ENCODE results near the gene NUP54.

Gene NUP54

DNA sequence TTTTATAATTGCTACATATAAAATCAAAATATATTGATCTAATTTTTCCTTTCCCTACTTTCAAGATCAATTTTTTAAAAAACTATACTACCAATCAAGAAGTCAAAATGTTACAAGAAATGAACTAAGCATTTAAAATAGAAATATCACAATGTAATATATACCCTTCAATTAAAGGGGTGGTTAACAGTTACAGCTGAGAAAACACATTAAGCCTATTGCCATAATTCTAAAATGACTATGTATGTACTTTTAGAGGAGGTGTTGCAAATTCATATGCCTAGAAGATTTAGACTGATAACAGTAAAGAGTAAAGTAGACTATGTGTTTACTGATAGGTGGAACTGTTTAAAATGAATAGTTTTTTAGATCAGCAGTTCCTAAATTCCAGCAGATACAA lies 3.7 kb downstream of the NUP54 start:
- DNase-seq (ENCODE audit: low read depth) = no peak

DNA sequence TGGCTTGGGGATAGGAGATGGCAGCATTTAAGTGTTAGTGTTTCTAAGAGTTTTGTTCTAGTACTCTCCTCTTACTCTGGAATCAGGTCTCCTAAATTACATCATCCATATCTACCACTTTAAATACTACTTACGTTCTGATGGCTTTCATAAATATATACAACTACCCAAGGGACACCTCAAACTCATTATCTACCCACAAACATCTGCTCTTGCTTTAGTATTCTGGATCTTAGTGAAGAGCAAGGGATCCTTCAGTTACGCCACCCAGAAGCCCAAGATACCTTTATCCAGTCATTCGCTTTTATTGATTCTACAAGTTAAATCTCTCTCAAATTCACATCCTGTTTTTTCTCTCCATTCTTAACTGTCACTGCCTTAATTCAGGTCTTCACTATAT lies 7.0 kb downstream of the NUP54 start:
- no peak for DNase-seq (ENCODE audit: low read depth)

DNA sequence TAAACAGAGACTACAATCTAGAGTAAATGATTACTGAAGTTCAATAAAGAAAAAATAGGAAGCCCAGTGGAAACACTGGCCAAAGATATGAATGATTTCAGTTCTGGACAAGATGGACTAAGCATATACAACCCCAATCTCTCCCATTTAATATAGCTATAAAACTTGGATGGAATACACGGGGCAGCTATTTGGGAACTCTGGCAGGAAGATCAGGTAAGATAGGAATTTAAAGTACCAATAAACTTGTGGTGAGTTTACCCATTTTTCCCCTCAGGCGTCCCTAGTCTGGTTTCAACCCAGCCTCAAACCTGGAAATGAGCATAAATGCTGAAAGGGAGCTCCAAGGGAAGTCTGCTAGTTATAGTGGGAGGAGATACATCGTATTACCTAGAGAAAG lies 20.4 kb downstream of the NUP54 start:
- DNase-seq (ENCODE audit: low read depth) = no peak

DNA sequence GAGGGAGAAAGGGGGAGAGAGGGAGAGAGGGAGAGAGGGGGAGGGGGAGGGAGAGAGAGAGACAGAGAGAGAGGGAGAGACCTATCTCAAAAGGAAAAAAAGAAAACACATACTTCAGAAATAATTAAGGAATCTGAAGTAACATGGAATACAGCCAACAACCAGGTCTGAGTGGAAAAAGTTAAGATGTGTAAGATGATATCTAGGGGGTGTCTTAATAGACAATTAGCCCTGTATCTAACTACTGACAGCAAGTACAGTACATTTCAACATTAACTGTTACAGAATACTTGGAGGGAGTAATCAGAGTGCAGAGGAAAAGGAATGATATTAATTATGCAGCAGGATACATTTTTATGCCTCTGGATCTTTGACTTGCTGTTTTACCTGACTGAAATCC lies 22.4 kb downstream of the NUP54 start:
- DNase-seq (ENCODE audit: low read depth) = no peak

DNA sequence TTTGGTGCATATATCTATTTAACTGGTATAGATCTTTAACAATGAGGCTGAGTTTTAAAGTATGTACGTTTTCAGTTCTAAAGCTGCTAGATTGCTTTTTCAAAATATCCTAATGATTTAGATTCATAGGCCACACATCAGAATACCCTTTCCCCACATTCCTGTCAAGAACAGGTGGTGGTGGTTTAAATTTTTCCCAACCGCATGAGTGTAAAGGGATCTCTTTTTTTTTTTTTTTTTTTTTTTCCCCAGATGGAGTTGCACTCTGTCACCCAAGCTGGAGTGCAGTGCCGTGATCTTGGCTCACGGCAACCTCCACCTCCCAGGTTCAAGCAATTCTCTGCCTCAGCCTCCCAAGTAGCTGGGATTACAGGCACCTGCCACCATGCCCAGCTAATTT lies 28.0 kb downstream of the NUP54 start:
- DNase-seq (ENCODE audit: low read depth) = no peak

DNA sequence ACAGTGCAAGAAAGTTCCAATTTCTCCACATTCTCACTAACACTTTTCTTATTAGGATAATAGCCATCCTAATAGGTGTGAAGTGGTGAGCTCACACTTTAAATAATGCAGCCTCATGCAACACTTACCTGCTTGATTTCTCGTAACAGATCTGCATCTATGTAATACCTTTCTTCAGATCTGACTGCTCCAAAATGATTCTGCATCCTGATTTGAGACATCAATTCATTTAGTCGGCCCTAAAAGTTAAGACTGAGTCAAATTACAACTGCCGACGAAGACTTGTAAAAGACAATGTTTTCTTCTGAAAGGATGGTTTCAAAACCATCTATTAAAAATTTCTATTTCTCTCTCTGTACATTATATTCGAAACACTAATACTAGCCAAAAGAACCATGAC lies 30.7 kb downstream of the NUP54 start:
- DNase-seq (ENCODE audit: low read depth) = no peak

DNA sequence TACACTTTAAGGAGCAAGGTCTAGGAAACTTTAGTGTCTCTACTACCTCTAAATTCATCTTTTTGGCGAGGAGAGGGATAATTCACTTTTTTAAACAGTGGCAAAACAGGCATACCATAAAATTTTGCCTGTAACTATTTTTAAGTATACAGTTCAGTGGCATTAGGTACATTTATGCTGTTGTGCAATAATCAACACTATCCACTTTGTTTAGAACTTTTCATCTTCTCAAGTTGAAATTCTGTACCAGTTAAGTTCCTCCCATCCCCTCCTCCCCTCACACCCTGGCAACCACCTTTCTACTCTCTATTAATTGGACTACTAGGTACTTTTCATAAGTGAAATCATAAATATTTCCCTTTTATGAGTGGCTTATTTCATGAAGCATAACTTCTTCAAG lies 31.4 kb downstream of the NUP54 start:
- no peak for DNase-seq (ENCODE audit: low read depth)

DNA sequence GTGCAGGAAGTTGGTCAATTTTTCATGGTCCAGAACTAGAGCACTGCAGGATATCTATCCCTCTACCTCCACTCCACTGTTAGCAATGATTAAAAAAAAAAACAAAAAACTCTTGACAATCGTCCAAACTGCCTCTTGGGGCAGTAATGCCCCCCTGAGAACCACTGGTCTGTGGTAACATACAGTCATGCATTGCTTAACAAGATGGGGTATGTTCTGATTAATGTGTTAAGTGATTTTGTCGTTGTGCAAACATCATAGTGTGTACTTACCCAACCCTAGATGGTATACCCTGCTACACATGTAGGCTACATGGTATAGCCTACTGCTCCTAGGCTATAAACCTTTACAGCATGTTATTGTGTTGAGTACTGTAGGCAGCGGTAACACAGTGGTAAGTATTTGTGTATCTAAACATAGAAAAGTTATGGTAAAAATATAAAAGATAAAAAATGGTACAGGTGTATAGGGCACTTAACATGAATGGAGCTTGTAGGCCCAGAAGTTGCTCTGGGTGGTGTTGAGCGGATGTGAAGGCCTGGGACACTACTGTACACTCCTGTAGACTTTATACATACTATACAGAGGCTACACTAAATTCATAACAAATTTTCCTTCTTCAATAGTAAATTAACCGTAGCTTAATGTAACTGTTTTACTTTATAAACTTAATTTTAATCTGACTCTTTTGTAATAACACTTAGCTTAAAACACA lies 39.6 kb downstream of the NUP54 start:
- no peak for DNase-seq (ENCODE audit: low read depth)

DNA sequence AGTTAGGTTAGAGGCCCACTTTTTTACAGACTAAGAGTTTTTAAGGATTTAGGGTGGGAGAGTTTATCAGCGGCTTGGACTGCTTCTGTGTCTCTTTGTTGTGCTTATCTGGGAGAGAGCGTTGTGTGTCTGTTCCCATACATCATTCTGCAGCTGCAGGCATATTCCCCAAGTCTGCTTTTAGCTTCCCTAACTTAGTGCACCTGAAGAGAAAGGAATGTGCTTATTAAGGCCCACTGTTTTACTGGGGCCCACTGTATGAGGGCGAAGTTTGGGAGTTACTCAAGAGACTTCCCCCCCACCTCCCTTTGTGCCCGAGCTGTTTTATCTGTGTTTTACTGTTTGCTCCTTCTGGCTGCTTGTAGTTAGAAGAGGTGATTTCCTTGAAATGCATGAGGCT lies 41.8 kb downstream of the NUP54 start:
- DNase-seq (ENCODE audit: low read depth) = no peak

DNA sequence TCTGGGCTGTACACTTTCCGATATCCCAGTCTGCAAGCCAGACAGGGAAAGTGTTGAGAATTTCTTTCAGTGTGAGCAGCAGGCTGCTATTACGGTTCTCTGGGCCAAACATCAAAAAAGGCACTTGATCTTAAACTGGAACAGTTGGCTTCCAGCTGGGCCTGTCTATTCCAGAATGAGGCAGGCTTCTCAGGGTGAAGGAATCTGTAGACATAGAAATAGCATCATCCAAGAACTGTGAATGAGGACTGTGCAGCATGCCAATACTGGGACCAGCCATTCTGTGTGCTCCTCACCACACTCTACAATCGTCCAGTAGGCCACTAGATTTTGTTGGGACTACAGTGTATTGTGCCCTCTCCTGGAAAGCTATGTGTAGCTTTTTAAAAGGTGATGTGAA lies 42.5 kb downstream of the NUP54 start:
- DNase-seq (ENCODE audit: low read depth) = no peak

DNA sequence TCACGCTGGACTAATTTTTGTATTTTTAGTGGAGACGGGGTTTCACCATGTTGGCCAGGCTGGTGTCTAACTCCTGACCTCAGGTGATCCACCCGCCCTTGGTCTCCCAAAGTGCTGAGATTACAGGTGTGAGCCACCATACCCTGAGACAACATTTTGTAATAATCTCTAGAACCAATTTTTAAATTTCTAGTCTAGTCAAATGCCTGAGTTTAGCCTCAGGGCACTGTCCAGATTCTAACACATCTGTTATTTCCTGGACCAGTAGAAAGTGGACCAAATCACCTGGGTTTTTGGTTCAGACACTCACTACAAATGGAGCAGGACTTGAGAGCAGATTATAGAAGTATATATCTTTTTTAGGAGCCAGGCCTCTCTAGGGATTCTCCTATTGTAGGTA lies 52.1 kb downstream of the NUP54 start:
- no peak for DNase-seq (ENCODE audit: low read depth)

DNA sequence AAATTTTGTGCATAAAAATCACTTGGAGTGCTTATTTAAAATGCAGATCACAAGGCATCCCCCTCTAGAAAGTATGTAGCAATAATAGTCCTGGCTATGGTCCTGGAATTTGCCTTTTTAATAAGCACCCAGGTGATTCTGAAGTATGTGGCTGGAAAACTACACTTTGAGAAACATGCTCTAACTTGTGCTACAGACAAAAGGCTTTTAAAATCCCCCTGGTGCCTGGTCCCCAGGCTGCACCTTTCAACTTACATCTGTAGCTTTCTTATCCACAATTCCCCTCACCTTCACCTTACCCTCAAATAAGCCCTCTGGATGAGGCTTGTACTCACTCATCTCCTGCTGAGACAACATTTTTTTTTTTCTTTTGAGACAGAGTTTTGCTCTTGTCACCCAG lies 52.6 kb downstream of the NUP54 start:
- no peak for DNase-seq (ENCODE audit: low read depth)

DNA sequence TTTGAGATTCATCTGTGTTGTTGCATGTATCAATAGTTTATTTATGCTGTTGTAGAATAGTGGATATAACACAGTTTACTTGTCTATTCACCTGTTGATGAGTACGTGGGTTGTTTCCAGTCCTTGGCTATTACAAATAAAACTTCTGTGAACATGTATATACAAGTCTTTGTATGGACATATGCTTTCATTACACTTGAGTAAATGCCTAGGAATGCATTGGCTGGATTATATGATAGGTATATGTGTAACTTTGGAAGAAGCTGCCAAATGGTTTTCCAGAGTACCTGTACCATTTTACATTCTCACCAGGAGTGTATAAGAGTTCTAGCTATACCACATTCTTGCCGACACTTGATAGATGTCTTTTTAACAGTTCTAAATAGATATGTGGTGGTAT lies 57.1 kb downstream of the NUP54 start:
- DNase-seq (ENCODE audit: low read depth) = no peak

DNA sequence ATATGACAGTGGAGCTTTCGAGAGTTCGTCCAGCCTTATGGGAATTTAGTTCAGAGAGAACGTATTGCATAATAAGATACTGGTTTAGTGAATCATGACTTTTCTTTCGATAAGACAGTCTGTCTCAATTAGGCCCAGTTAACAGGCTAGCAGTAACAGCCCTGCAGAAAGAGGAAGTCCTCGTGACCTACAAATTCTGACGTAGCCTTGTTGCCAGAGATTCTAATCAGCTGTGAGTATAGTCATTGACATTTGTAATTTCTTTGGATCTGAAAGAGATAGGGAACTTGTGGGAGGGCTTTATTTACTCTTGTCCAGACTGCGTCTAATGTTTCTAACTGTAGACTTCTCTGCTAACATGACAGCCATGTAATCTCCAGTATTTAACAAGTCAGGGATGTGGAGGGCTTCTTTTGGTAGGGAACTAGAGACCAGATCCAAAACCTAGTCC lies 57.9 kb downstream of the NUP54 start:
- DNase-seq (ENCODE audit: low read depth) = peak; percentile 53

DNA sequence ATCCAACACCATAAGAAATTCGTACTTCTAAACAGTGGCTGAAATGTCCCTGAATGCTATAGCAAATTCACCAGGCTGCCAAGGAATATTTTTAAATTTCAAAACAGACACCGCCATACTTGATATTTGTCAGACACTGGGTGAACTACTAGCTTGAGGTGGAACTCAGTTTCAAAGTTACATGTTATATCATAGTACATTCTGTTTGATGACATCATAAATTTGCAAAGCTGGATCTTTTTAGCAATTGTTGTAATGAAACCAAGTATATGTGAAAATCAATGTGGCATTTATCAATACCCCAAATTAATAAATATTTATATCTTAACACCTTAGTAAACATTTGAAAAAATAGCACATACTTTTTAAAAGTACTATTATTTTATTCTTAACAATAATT lies 59.5 kb downstream of the NUP54 start:
- no peak for DNase-seq (ENCODE audit: low read depth)

DNA sequence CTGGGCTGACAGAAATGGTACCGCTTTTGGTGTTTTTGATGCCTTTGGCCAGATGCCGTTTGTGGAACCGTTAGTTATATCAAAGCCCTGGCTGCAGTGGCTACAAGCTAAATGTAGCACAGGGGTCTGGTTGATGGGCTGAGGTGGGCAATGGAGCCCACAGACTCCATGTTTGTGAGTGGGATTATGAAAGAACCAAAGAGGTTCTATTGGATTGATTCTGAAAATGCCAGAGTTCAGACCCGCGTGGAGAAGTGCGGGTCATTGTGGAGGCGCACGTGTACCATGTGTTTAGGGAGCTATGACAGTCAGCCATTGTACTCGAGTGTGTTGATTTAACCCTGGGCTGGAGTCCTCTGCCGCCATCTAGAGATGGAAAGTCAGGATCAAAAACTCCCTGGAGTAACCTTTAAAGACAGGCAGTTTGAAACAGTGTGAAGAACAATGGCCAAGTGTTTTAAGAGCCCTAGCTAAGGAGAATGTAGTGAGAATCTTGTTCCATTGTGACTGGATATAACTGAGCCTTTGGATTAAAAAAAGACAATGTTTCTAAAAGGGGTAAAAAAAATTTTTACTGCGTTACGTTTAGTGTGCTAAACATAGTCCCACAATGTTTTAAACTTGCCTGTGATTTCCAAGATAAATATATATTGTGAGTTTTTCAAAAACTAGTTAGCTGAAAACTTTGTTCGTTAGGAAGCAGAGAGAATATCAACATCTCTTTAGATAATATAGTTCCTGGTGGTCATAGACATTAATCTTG lies 61.0 kb downstream of the NUP54 start:
- peak; percentile 29 for DNase-seq (ENCODE audit: low read depth)

DNA sequence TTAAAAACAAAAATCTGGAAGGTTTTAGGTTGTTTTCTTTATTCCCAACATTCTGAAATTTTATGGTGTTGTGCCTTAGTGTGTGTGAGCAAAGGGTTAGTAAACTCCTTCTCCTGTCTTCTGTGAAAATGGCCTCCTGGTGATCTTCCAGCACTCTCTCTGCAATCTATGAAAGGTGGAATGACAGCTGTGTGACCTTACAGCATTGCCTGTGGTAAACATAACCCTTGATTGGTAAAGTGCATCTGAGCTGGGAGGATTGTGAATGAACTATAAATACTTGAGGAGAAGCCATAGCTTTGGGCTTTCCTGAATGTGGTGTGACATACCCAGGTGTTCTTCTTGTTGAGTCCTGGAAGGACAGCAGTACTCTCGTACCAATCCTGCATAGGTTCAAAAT lies 63.7 kb downstream of the NUP54 start:
- DNase-seq (ENCODE audit: low read depth) = no peak

DNA sequence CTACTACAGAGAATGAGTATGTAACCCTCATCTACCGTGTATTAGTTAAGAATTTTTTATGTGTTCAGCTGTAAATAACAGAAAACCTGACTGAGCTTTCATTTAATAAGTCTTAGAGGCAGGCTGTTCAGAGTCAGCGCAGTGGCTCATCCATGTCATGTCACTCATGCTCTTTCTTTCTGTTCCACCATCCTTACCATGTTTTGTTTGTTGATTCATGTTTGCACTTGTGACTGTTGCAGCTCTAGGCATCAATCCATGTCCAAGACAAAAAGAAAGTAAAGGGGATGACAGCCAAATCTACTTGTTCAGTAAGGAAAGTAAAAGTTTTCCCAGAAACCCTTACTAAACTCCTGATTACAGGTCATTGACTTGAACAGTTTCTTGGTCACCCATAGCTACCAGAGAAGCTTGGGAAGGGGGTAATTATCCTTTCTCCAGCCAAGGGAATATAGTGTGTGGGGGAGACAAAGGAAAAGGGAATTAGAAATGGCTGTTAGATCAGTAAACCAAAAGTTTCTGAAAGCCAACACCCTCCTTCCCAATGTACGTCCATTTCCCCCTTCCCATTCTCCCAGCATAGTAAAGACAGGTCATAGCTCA lies 64.7 kb downstream of the NUP54 start:
- DNase-seq (ENCODE audit: low read depth) = no peak

DNA sequence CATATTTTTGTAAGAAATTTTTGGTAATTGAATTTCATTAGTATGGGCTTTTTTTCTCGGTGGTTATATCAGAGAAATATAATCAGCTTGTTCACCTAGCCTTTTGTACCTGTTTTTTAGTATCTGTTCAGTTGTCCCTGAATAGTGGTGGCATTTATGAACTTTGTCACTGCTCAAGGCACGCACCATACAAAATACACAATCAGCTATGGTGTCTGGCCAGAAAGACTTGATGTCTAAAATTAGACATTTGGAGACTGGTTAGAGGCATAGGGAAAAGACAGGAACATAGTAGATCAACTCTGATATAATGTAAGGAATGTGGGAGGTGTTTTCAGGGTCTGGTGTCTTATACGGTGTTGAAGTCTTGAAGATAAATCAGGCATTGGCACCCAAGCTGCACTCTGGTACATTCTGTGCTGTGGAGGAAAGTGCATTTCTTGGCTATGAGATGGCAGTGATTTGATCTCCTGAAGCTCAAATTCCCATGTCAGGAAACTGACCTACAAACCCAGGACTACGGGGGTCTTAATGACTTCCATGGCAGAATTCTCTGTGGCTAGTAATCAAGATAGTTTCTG lies 70.1 kb downstream of the NUP54 start:
- DNase-seq (ENCODE audit: low read depth) = no peak

DNA sequence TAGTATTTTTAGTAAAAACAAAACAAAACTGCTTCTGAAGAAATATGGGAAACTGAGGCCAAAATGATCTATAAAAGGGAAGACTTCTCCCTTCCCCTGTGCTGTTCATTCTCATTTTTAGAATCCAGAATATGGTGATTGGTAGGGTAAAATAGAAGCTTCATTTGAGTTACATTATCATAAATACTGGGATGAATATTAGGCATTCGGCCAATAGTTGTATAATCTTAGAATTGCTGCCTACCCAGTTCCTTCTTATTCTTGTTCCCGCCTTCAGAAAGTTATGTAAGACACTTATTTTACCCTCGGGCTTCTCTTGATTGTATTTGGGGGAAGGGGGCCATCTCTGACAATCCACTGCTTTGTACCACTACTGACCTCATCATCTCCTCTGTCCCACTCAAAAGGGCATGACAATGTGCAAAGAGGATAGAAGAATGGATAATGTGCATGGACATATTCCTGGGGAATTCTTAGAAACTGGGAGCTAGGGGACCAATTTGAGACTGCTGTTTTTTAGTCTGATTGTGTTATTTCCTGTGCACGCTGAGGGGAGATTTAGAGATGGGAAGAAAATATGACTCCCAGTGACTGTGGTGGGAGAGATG lies 73.1 kb downstream of the NUP54 start:
- DNase-seq (ENCODE audit: low read depth) = no peak

DNA sequence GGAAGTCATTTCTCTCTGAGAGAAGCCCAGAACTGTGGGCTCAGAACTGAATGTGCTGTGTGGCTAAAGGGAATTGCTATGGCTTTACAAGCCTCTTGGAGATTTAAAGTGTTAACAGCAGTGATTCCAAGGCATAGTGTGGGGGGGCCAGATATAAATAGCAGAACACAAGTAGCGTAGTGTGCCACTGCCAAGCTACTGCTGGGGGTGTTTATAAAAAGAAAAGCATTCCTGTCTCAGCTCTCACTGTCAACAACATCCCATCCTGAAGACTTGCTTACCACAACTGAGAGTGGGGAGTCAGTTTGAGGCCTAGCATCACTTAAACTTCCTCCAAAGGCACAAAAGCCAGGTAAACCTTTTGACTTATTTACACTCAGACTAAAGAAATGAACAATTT lies 73.7 kb downstream of the NUP54 start, which contains the start of gene ART3:
ART3 (plus strand) TSS at position 242 of the 400 bp plus-strand sequence. CDS start 1,181 bp downstream, outside the sequence.
- no peak for DNase-seq (ENCODE audit: low read depth)

DNA sequence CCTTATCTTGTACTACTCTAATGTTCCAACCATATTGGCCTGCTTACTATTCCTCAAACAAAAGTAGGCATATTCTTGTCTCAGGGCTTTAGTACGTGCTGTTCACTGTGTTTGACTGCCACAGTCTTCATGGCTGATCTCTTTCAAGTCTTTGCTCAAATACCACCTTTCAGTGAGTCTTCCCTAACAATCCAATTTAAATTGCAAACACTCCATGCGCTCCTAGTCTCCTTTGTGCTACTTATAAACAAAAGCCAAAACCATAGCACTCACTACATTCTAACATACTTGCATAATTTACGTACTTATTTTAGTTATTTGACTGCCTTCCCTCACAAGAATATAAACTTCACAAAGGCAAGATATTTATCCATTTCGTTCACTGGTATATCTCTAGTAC lies 75.4 kb downstream of the NUP54 start:
- no peak for DNase-seq (ENCODE audit: low read depth)

All from fibroblast of the conjunctiva (primary cell).